ENCODE measurements around the gene OR1E1. TPM values are rescaled to one million over a fixed set of nuclear protein-coding genes. Genes with fewer than 3 reads are reported as not detected.
"Not testable (repeated sequence)": the region's sequence is repeated elsewhere in the genome, so short reads cannot be mapped to it uniquely, and the experiment has no call there.

The OR1E1 gene
- total RNA-seq, 1 donor from 2014 or later: not detected

GRCh38 chr17:3401786-3402185 lies 3.6 kb upstream of the OR1E1 start:
- Histone ChIP-seq H3K36me3 (ENCODE audit: control insufficient read depth in 3 of 3, insufficient read depth in 3 of 3, low read length in 3 of 3) (no peaks in the 10 kb centered on the region), H3K9me3 (ENCODE audit: control insufficient read depth in 3 of 3, low read length in 3 of 3) (no peaks in the 10 kb centered on the region), H3K27me3 (ENCODE audit: control insufficient read depth in 3 of 3, insufficient read depth in 3 of 3, low read length in 3 of 3) (no peaks in the 10 kb centered on the region), H3K9ac (ENCODE audit: low read depth in 1 of 3, low read length in 3 of 3) (no peak overlapping the region), H3K4me3 (ENCODE audit: low read length in 3 of 3) (no peak overlapping the region), H3K4me1 (ENCODE audit: control insufficient read depth in 3 of 3, insufficient read depth in 3 of 3, low read length in 3 of 3) (no peaks in the 10 kb centered on the region), H3K27ac (ENCODE audit: low read depth, low read length) (no peak overlapping the region)

GRCh38 chr17:3400055-3400454 lies 1.8 kb upstream of the OR1E1 start:
- no peaks in the 10 kb centered on the region for H3K4me1 ChIP-seq (ENCODE audit: control insufficient read depth in 3 of 3, insufficient read depth in 3 of 3, low read length in 3 of 3)
- H3K36me3 ChIP-seq (ENCODE audit: control insufficient read depth in 3 of 3, insufficient read depth in 3 of 3, low read length in 3 of 3): no peaks in the 10 kb centered on the region
- no peaks in the 10 kb centered on the region for H3K9me3 ChIP-seq (ENCODE audit: control insufficient read depth in 3 of 3, low read length in 3 of 3)
- H3K4me3 ChIP-seq (ENCODE audit: low read length in 3 of 3): no peak overlapping the region
- no peak overlapping the region for H3K27ac ChIP-seq (ENCODE audit: low read depth, low read length)
- H3K9ac ChIP-seq (ENCODE audit: low read depth in 1 of 3, low read length in 3 of 3): no peak overlapping the region
- H3K27me3 ChIP-seq (ENCODE audit: control insufficient read depth in 3 of 3, insufficient read depth in 3 of 3, low read length in 3 of 3): no peaks in the 10 kb centered on the region

- not testable (repeated sequence) for H3K9me3 ChIP-seq (ENCODE audit: control insufficient read depth in 3 of 3, low read length in 3 of 3); H3K9ac ChIP-seq (ENCODE audit: low read depth in 1 of 3, low read length in 3 of 3); H3K27me3 ChIP-seq (ENCODE audit: control insufficient read depth in 3 of 3, insufficient read depth in 3 of 3, low read length in 3 of 3); H3K36me3 ChIP-seq (ENCODE audit: control insufficient read depth in 3 of 3, insufficient read depth in 3 of 3, low read length in 3 of 3); H3K27ac ChIP-seq (ENCODE audit: low read depth, low read length); H3K4me1 ChIP-seq (ENCODE audit: control insufficient read depth in 3 of 3, insufficient read depth in 3 of 3, low read length in 3 of 3); H3K4me3 ChIP-seq (ENCODE audit: low read length in 3 of 3)
Observed at GRCh38 chr17:3397801-3398200, 409 bp downstream of the OR1E1 start.

GRCh38 chr17:3389791-3390190 lies 8.4 kb downstream of the OR1E1 start:
- no peaks in the 10 kb centered on the region for H3K36me3 ChIP-seq (ENCODE audit: control insufficient read depth in 3 of 3, insufficient read depth in 3 of 3, low read length in 3 of 3)
- no peak overlapping the region for H3K27ac ChIP-seq (ENCODE audit: low read depth, low read length)
- no peaks in the 10 kb centered on the region for H3K4me1 ChIP-seq (ENCODE audit: control insufficient read depth in 3 of 3, insufficient read depth in 3 of 3, low read length in 3 of 3)
- no peak overlapping the region for H3K9ac ChIP-seq (ENCODE audit: low read depth in 1 of 3, low read length in 3 of 3)
- peaks cover 10 to 16% (median 14%) of the 10 kb centered on the region in 3 donors for H3K27me3 ChIP-seq (ENCODE audit: control insufficient read depth in 3 of 3, insufficient read depth in 3 of 3, low read length in 3 of 3)
- H3K4me3 ChIP-seq (ENCODE audit: low read length in 3 of 3): no peak overlapping the region
- H3K9me3 ChIP-seq (ENCODE audit: control insufficient read depth in 3 of 3, low read length in 3 of 3): no peaks in the 10 kb centered on the region

GRCh38 chr17:3385869-3386816 lies 12.1 kb downstream of the OR1E1 start, which contains the start of gene OR3A2:
OR3A2 (minus strand) TSS chr17:3386308.
- peaks cover 13 to 18% (median 16%) of the 10 kb centered on the region in 3 donors for H3K27me3 ChIP-seq (ENCODE audit: control insufficient read depth in 3 of 3, insufficient read depth in 3 of 3, low read length in 3 of 3)
- no peaks in the 10 kb centered on the region for H3K36me3 ChIP-seq (ENCODE audit: control insufficient read depth in 3 of 3, insufficient read depth in 3 of 3, low read length in 3 of 3)
- H3K4me1 ChIP-seq (ENCODE audit: control insufficient read depth in 3 of 3, insufficient read depth in 3 of 3, low read length in 3 of 3): no peaks in the 10 kb centered on the region
- H3K27ac ChIP-seq (ENCODE audit: low read depth, low read length): no peak within 1 kb of the TSS
- H3K9me3 ChIP-seq (ENCODE audit: control insufficient read depth in 3 of 3, low read length in 3 of 3): no peaks in the 10 kb centered on the region
- no peak within 1 kb of the TSS for H3K4me3 ChIP-seq (ENCODE audit: low read length in 3 of 3)
- no peak within 1 kb of the TSS for H3K9ac ChIP-seq (ENCODE audit: low read depth in 1 of 3, low read length in 3 of 3)

GRCh38 chr17:3381957-3382356 lies 16.3 kb downstream of the OR1E1 start:
- no peak overlapping the region for H3K4me3 ChIP-seq (ENCODE audit: low read length in 3 of 3)
- no peak overlapping the region for H3K27ac ChIP-seq (ENCODE audit: low read depth, low read length)
- no peaks in the 10 kb centered on the region for H3K4me1 ChIP-seq (ENCODE audit: control insufficient read depth in 3 of 3, insufficient read depth in 3 of 3, low read length in 3 of 3)
- H3K27me3 ChIP-seq (ENCODE audit: control insufficient read depth in 3 of 3, insufficient read depth in 3 of 3, low read length in 3 of 3): peaks cover 13 to 28% (median 19%) of the 10 kb centered on the region in 3 donors
- no peak overlapping the region for H3K9ac ChIP-seq (ENCODE audit: low read depth in 1 of 3, low read length in 3 of 3)
- H3K9me3 ChIP-seq (ENCODE audit: control insufficient read depth in 3 of 3, low read length in 3 of 3): no peaks in the 10 kb centered on the region
- no peaks in the 10 kb centered on the region for H3K36me3 ChIP-seq (ENCODE audit: control insufficient read depth in 3 of 3, insufficient read depth in 3 of 3, low read length in 3 of 3)

GRCh38 chr17:3378321-3378720 lies 19.9 kb downstream of the OR1E1 start:
- Histone ChIP-seq H3K27ac (ENCODE audit: low read depth, low read length) (no peak overlapping the region), H3K27me3 (ENCODE audit: control insufficient read depth in 3 of 3, insufficient read depth in 3 of 3, low read length in 3 of 3) (peaks cover 2 to 14% (median 8%) of the 10 kb centered on the region in 3 donors), H3K4me1 (ENCODE audit: control insufficient read depth in 3 of 3, insufficient read depth in 3 of 3, low read length in 3 of 3) (no peaks in the 10 kb centered on the region), H3K4me3 (ENCODE audit: low read length in 3 of 3) (no peak overlapping the region), H3K9ac (ENCODE audit: low read depth in 1 of 3, low read length in 3 of 3) (no peak overlapping the region), H3K9me3 (ENCODE audit: control insufficient read depth in 3 of 3, low read length in 3 of 3) (peaks cover 0 to 3% (median 0%) of the 10 kb centered on the region in 3 donors), H3K36me3 (ENCODE audit: control insufficient read depth in 3 of 3, insufficient read depth in 3 of 3, low read length in 3 of 3) (no peaks in the 10 kb centered on the region)

- H3K27ac ChIP-seq (ENCODE audit: low read depth, low read length); H3K4me1 ChIP-seq (ENCODE audit: control insufficient read depth in 3 of 3, insufficient read depth in 3 of 3, low read length in 3 of 3); H3K27me3 ChIP-seq (ENCODE audit: control insufficient read depth in 3 of 3, insufficient read depth in 3 of 3, low read length in 3 of 3); H3K36me3 ChIP-seq (ENCODE audit: control insufficient read depth in 3 of 3, insufficient read depth in 3 of 3, low read length in 3 of 3); H3K9me3 ChIP-seq (ENCODE audit: control insufficient read depth in 3 of 3, low read length in 3 of 3); H3K9ac ChIP-seq (ENCODE audit: low read depth in 1 of 3, low read length in 3 of 3); H3K4me3 ChIP-seq (ENCODE audit: low read length in 3 of 3): not testable (repeated sequence)
Observed at GRCh38 chr17:3371167-3371566, 27.0 kb downstream of the OR1E1 start.

Small RNA genes within 50 kb of the gene (small RNA-seq; reads per million reads assigned to genes)
- gene OR1AC1P: not detected

Other genes starting within 250 kb of the OR1E1 start
- not detected for gene OR1A2, start 200.9 kb downstream of the OR1E1 start, total RNA-seq
- gene OR1A1, start 190.7 kb downstream of the OR1E1 start, total RNA-seq: not detected
- gene OR3A1, start 100.0 kb downstream of the OR1E1 start, total RNA-seq: 0.52 TPM
- gene OR3A2, start 12.1 kb downstream of the OR1E1 start, total RNA-seq: 1.6 TPM
- gene OR3A3, start 13.0 kb upstream of the OR1E1 start, total RNA-seq: not detected
- gene OR1E2, start 35.4 kb upstream of the OR1E1 start, total RNA-seq: not detected
- 2.1 TPM for gene SPATA22, start 73.4 kb upstream of the OR1E1 start, total RNA-seq
- gene ASPA, start 77.6 kb upstream of the OR1E1 start, total RNA-seq: 1.6 TPM
- gene TRPV3, start 159.4 kb upstream of the OR1E1 start, total RNA-seq: 0.52 TPM
- gene TRPV1, start 211.0 kb upstream of the OR1E1 start, total RNA-seq: 2.6 TPM
- gene SHPK, start 237.8 kb upstream of the OR1E1 start, total RNA-seq: 6.8 TPM
- gene CTNS, start 238.3 kb upstream of the OR1E1 start, total RNA-seq: 11.5 TPM